Hepatocyte (in vitro differentiated cells): ENCODE results near the gene CA11.

Experiments
- CTCF ChIP-seq: fragments of 200-600 bp; sonication (generic); IDR thresholded peaks from 2 replicates; pipeline ENCODE4 v1.5.1; 2016; ENCODE audit warnings: antibody characterized with exemption, mild to moderate bottlenecking; ENCODE audit not compliant: poor library complexity
- EZH2 ChIP-seq: fragments of 200-600 bp; sonication (generic); IDR thresholded peaks from 2 replicates; pipeline ENCODE4 v1.6.1; 2016; ENCODE audit warnings: antibody characterized with exemption, mild to moderate bottlenecking, borderline replicate concordance

GRCh38 chr19:48641850-48642249 lies 4.1 kb downstream of the CA11 start:
- TF ChIP-seq CTCF (no peak), EZH2 (no peak)
